Fibroblast of skin of left biceps (primary cell): ENCODE measurements around the gene SORBS2.

Source experiments
- DNase-seq, 2 experiments: peaks; one replicate each; pipeline ENCODE4 v3.0.0-alpha.2; 2013; ENCODE audit warnings: low read depth in 2 of 2

SORBS2 gene

DNA sequence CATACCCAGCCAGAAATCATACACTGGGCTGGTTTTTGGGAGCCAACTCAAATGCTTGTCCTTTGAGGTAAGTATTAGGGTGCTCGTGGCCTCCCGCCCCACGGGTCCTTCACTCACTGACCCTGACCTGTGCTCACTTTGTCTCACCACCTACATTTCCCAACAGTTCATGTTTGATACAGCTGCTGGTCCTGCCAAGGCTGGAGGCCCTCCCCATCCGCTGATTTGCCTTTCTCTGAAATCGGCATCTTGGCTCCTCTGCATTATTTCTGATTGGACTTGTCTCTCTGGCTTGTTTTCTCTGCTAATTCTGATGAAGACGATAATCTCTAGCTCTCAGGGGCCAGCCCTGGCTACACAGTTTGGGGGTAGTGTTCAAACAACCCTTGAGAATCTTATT, 70.2 kb downstream of the SORBS2 start:
- no peak for DNase-seq

- no peak for DNase-seq
Observed at GRCh38 chr4:185740471-185740873, 71.5 kb downstream of the SORBS2 start.

DNA sequence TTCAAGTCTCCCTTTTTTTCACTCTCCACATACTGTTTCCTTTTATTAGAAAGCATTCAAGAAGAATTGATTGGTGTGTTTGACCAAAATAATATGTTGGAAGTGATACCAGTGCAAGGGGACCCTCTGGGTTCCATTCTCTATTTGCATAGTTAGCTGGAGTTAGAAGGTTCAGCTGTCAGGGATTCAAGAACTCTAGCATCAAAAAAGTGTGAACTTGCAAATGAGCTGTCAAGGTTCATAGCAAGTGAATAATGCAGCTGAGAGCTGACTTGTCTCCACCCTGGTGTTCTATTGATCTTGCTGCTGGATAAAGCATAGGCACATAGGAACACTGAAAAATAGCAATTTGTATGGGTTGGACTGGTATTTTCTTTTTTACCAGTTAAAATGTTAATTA, 73.2 kb downstream of the SORBS2 start:
- DNase-seq = no peak

DNA sequence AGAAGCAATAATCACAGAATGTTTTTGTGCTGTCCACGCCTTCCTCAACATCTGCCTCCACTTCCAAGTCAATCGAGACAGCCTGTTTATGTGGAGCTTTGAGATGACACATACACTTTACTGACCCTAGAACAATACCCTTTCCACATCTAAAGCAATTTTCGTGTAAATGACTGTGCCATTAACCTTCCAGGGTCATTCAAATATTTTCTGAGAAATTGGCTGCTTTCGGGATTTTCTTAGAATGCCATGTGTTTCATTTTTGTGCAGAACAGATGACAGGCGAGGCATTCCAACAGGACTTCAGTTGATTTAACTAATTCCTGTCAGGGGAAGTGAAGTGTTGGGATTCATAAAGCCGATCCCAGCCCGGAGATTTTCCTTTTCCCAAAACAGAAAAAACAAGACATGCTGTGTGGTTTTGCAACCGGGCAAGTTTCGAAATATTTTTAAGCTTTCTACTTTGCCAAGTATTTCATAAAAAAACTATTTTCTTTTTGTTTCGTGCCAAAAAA, 73.9 kb downstream of the SORBS2 start:
- peak; percentile 85 to 90 for DNase-seq

DNA sequence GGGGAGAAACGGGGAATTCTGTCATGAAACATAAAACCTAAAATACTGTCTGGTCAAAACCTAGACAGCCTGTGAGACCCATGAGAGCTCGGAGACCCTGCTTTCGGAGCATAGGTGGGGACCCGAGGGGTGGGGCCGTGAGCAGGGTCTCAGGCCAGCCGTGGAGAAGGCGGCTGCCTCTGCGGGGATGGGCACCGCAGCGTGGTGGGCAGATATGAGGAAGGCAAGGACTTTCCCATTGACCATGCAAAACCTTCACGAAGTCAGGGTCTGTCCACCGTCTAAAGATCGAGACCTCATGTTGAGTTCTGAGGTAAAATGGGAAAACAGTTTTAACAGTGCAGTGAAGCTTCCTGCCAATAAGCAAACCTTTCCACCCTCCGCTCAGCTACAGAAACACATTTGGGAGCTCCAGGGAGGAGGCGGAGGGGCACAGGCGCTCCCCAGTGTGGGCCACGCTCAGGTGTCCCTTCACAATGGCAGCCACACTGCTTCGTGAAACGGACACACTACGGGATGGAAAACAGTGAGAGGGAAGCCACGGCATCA, 74.4 kb downstream of the SORBS2 start:
- no peak for DNase-seq

DNA sequence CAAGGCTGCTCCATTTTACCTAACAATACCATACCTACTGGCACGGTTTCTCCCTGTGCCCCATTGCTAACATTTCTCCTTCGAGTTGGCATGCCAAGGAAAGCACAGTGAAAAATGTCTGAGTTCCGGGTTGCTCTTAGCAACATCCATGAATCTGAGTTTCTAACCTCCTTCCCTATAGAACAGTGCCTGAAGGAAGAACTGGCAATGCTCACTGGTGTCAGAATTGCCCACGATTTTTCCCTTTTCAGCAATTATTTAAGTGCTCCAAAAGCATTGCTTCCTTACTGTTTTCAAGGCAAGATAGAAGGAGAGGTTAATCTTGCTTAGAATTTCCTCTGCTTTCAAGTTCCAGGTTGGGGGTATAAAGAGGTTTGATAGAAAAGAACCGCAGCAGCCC, 75.1 kb downstream of the SORBS2 start:
- no peak for DNase-seq

DNA sequence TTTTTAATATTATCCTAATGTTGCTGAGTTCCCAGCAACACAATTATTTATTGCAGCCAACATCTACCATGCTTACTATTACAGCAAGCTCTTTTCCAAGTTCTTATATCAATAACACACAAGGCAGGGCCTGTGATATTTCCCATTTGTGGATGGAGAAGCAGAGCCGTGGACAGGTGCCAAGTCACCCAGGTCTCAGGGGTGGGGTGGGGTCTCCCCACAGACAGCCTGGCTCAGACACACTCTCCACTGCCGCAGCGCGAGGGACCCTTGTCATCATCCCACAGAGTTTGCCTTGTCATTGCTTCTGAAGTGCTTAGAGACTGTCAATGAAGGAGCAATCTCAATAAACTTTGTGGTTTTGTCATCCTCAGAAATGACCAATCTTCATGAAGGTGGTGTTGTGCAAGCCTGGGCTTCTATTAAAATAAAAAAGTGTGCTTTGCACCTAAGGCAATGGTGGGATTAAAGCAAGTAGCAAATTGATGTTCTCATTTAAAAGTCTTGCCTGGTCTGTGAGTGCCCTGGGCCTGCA, 76.1 kb downstream of the SORBS2 start:
- no peak for DNase-seq

GRCh38 chr4:185734930-185735329, 77.1 kb downstream of the SORBS2 start:
- no peak for DNase-seq

- DNase-seq = no peak
Observed at GRCh38 chr4:185734214-185734613, 77.8 kb downstream of the SORBS2 start.

GRCh38 chr4:185730849-185731608, 81.0 kb downstream of the SORBS2 start:
- peak; percentile 50 to 58 for DNase-seq

- DNase-seq = no peak
Observed at GRCh38 chr4:185730387-185730786, 81.6 kb downstream of the SORBS2 start.

DNA sequence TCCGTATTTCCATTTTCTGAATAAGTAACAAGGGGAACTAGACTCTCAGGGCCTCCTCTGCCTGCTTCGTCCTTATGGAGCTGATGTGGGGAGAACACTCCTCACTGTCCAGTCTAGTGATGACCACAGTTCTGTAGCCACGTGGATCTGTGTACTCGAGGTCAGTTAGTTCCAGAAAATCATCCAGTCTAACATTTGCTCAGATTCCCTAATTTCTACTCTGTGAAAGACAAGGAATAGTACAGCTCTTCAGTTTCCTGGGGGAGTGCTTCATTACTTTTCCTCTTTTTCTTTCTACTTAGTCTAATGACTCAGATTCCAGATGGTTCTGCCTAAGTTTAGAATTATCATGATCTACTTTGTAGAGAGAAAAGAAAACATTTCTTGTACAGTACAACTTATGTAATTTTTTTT, 82.6 kb downstream of the SORBS2 start:
- DNase-seq = no peak

GRCh38 chr4:185728893-185729292, 83.1 kb downstream of the SORBS2 start:
- DNase-seq = no peak

- no peak for DNase-seq
Observed at GRCh38 chr4:185726931-185727330, 85.1 kb downstream of the SORBS2 start.

GRCh38 chr4:185723631-185724260, 88.2 kb downstream of the SORBS2 start:
- no peak for DNase-seq

DNA sequence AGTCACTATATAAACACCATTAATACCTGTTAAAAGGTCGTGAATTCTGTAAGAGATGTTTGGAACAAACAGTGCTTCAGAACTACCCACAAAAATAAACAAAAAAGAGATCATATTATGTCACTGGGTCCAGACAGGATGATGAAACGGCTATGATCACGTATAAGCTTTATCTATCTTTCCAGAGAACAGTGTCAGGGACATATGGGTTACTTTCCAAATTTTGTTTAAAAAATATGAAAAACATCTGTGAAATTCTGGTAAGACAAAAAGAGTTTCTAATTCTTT, 90.0 kb downstream of the SORBS2 start:
- no peak for DNase-seq

- no peak for DNase-seq
Observed at GRCh38 chr4:185721190-185722028, 90.6 kb downstream of the SORBS2 start.

GRCh38 chr4:185719500-185719858, 92.5 kb downstream of the SORBS2 start:
- DNase-seq = no peak

- DNase-seq = no peak
Observed at GRCh38 chr4:185718578-185719499, 93.2 kb downstream of the SORBS2 start.

DNA sequence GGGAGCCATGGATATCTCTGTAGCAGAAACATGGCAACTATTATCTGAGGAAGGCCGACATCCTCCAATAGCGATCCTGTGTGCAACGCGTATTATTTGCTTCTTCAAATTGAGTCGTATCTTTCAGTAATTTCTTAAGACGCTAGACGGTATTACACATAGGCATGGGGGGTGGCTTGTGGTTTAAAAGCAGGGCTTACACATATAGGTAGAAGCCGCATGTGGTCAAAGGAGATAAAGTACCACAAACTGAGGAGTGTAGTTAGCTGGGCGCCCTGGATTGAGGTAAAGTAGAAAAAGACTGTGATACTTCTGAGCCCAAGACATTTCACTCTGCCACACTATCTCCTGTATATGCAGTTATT, 94.6 kb downstream of the SORBS2 start:
- no peak for DNase-seq
